GM19043 (cell line): ENCODE measurements around the gene SELENOV.
A peak's percentile ranks its signal among the peaks of the same experiment; 100 is the strongest.

Experiments
- ATAC-seq: cut with Tn5 transposase; IDR thresholded peaks from one replicate; pipeline ENCODE4 v1.9.1; 2021; ENCODE audit warnings: low read depth; ENCODE audit not compliant: unreplicated experiment

The SELENOV gene

GRCh38 chr19:39518975-39519374 is 4.0 kb downstream of the SELENOV start:
- ATAC-seq: no peak

- no peak for ATAC-seq
Measured at GRCh38 chr19:39520541-39521484, 5.9 kb downstream of the SELENOV start.

GRCh38 chr19:39524495-39524894 is 9.6 kb downstream of the SELENOV start:
- no peak for ATAC-seq

- ATAC-seq: no peak
Measured at GRCh38 chr19:39525205-39525604, 10.3 kb downstream of the SELENOV start.

- ATAC-seq: no peak
Measured at GRCh38 chr19:39531834-39532232, 16.9 kb downstream of the SELENOV start.

- peak; percentile 79 for ATAC-seq
Measured at GRCh38 chr19:39532233-39533002, 17.5 kb downstream of the SELENOV start, which contains the start of gene EID2B. Gene EID2B (minus strand): TSS chr19:39532852. CDS start chr19:39532802, 50 bp downstream.

DNA sequence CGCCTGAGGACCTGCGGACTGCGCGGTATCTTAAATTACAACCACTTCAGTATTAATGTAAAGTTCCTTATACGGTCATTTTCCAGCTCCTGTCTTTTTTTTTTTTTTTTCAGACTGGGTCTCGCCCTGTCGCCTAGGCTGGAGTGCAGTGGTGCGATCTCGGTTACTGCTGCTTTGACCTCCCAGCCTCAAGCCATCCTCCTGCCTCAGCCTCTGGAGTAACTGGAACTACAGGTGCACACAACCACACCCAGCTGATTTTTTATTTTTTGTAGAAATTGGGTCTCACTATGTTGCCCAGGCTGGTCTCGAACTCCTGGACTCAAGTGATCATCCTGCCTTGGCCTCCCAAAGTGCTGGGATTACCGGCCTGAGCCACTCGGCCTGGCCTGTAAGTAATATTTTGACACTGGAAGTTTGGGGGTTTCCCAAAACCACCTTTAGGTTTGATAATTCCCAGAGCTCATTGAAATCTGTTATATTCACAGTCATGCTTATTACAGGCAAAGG is 18.1 kb downstream of the SELENOV start:
- ATAC-seq: no peak

DNA sequence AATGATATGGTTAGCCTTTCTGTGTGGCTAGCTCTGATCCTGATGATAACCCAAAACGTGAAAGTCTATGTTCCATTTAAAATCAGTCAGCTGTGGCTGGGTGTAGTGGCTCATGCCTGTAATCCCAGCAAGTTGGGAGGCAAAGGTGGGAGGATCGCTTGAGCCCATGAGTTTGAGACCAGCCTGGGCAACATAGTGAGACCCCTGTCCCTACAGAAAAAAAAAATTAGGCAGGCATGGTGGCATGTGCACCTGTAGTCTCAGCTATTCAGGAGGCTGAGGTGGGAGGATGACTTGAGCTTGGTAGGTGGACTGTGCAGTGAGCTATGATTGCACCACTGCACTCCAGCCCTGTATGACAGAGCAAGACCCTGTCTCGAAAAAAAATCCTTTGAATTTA is 18.9 kb downstream of the SELENOV start:
- ATAC-seq: no peak

DNA sequence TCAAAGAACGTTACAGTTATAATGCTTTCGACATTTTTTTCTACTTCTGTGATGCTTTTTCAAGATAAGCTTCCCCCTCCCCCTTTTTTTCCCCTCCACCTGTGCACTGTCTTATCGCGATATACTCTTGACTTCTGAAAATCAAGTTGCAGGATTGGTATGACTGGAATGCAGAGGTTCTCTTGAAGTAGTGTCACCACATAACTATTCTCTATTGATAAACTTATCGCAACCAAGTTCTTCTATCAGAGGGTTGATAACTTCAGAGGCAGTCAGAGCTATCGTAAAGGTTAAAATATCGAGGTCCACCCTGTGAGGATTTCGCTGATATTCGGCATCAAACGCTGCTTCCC is 24.2 kb downstream of the SELENOV start:
- no peak for ATAC-seq

GRCh38 chr19:39539518-39540332 is 24.8 kb downstream of the SELENOV start, which contains the start of gene EID2:
Gene EID2 (minus strand): TSS chr19:39540161. CDS start chr19:39540079, 82 bp downstream.
- peak; percentile 83 for ATAC-seq

GRCh38 chr19:39540333-39540673 is 25.4 kb downstream of the SELENOV start:
- no peak for ATAC-seq

DNA sequence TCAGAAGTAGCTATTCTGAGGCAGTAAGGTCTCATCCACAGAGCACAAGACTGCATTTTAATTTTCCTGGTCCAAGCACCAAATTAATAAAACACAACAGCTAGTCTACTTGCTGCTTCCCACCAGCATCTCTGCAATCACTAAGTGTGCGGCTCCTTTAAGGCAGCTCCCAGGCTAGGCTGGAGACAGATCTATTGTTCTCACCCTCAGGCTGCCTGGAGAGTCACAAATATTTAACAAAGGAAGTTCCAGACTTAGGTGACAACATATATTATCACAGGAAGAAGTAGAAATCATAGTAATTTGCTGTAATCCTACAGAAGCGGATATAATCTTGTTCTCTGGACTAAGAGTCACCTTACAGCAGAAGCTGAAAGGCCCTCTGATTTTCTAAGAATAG is 27.3 kb downstream of the SELENOV start:
- no peak for ATAC-seq

DNA sequence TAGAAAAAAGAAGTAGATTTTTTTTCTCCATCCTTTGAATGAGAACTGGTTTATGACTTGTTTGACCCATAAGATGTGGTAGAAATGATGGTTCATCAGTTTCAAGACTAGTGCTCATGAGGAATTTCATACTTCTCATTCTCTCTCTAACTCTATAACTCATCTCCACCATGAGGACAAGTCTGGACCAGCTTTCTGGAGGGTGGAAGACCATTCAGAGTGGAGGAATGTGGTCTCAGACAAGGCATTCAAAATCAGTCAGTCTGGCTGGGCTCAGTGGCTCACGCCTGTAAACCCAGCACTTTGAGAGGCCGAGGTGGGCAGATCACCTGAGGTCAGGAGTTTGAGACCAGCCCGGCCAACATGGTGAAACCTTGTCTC is 28.5 kb downstream of the SELENOV start:
- no peak for ATAC-seq

- ATAC-seq: no peak
Measured at GRCh38 chr19:39544226-39544903, 29.4 kb downstream of the SELENOV start.

DNA sequence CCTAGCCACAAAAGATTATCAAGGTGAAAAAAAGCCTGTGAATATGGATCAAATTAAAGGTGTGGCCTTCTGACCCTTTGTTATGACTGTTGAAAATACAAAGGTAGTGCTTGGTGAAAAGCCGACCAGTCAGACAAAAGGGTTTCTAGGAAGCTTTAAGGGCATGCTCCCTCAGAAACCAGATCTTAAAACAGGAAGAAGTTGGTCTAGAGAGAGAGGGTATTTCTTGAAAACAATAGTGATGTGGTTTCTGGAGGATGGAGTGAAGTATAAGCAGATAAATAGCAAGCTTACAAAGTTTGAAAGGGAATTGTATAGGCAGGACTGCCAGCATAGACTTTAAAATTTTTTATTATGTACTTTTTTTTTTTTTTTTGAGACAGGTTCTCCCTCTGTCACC is 30.0 kb downstream of the SELENOV start:
- no peak for ATAC-seq

DNA sequence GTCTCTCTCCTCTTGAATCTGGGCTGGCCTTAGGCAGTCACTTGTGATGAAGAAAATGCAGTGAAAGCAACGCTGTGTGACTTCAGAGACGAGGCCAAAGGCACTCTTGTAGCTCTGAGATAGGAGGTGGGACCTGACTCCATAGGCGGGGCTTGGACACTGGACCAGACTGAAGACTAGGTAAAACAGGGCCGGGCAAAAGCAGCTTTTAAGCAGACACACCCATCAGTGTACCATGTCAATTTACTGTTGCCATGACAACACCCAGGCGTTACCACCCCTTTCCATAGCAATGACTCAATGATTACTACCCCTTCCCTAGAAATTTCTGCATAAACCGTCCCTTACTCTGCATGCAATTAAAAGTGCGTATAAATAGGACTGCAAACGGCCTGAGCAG is 31.7 kb downstream of the SELENOV start:
- no peak for ATAC-seq

- ATAC-seq: no peak
Measured at GRCh38 chr19:39550197-39550596, 35.3 kb downstream of the SELENOV start.

DNA sequence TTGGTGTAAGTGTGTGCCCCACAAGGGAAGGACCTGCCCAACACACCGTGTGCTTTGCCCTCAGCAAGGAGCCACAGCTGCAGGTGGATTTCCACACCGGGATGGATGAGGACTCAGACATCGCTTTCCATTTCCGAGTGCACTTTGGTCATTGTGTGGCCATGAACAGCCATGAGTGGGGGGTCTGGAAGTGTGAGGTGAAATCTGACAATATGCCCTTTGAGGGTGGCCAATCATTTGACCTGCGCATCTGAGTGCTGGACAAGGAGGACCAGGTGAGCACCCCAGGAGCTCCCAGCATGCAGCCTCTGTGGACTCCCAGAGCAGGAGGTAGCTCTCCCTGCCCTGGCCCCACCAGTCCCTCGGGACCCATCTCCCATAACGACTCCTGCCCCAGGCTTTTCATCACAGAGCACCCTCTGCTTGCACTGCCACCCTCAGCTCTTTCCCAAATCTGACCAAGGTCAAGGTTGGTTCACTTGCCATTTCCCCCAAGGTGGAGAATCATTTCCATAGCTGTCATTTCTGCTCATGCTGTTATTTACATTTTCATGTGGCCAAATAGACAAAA is 38.2 kb downstream of the SELENOV start:
- ATAC-seq: no peak

GRCh38 chr19:39554701-39555311 is 39.9 kb downstream of the SELENOV start:
- ATAC-seq: no peak
